HUES48 (cell line): ENCODE measurements around the gene RMDN2.

Experiments
- H3K27ac ChIP-seq: one replicate; pipeline ENCODE4 v1.7.0; 2013; ENCODE audit warnings: low read depth, low read length, inconsistent platforms
- H3K27me3 ChIP-seq: 2 replicates; pipeline ENCODE4 v1.6.1; 2013; ENCODE audit warnings: mild to moderate bottlenecking, low read length; ENCODE audit not compliant: control insufficient read depth, insufficient read depth
- H3K36me3 ChIP-seq: 2 replicates; pipeline ENCODE4 v1.6.1; 2013; ENCODE audit warnings: low read length; ENCODE audit not compliant: control insufficient read depth, insufficient read depth
- H3K4me1 ChIP-seq: 2 replicates; pipeline ENCODE4 v1.6.1; 2013; ENCODE audit warnings: mild to moderate bottlenecking, low read length; ENCODE audit not compliant: control insufficient read depth, insufficient read depth
- H3K4me3 ChIP-seq: 2 replicates; pipeline ENCODE4 v1.5.1; 2013; ENCODE audit warnings: mild to moderate bottlenecking, low read depth, low read length
- H3K9ac ChIP-seq: 2 replicates; pipeline ENCODE4 v1.6.1; 2013; ENCODE audit warnings: mild to moderate bottlenecking, low read depth, low read length, moderate library complexity
- H3K9me3 ChIP-seq: 2 replicates; pipeline ENCODE4 v1.6.1; 2013; ENCODE audit warnings: low read length; ENCODE audit not compliant: control insufficient read depth, insufficient read depth

Gene RMDN2

GRCh38 chr2:38026846-38027245 lies 101.8 kb downstream of the RMDN2 start:
- Histone ChIP-seq H3K27ac (no peak overlapping the region), H3K9me3 (no peaks in the 10 kb centered on the region), H3K4me3 (no peak overlapping the region)

GRCh38 chr2:38028829-38029228 lies 103.7 kb downstream of the RMDN2 start:
- Histone ChIP-seq H3K27me3 (no peaks in the 10 kb centered on the region), H3K36me3 (no peaks in the 10 kb centered on the region), H3K4me1 (no peaks in the 10 kb centered on the region), H3K27ac (no peak overlapping the region), H3K9ac (no peak overlapping the region), H3K4me3 (no peak overlapping the region), H3K9me3 (no peaks in the 10 kb centered on the region)

More at GRCh38 chr2:38026846-38027245, 101.8 kb downstream of the RMDN2 start:
- no peaks in the 10 kb centered on the region for H3K4me1 ChIP-seq
- H3K9ac ChIP-seq = no peak overlapping the region
- H3K36me3 ChIP-seq = no peaks in the 10 kb centered on the region
- H3K27me3 ChIP-seq = no peaks in the 10 kb centered on the region

- H3K9ac ChIP-seq = no peak overlapping the region
- H3K9me3 ChIP-seq = no peaks in the 10 kb centered on the region
- no peak overlapping the region for H3K4me3 ChIP-seq
- no peak overlapping the region for H3K27ac ChIP-seq
- no peaks in the 10 kb centered on the region for H3K36me3 ChIP-seq
- H3K4me1 ChIP-seq = no peaks in the 10 kb centered on the region
- no peaks in the 10 kb centered on the region for H3K27me3 ChIP-seq
Observed at GRCh38 chr2:38029512-38029911, 104.4 kb downstream of the RMDN2 start.

- H3K9ac ChIP-seq = no peak overlapping the region
Observed at GRCh38 chr2:38030635-38031355, 105.7 kb downstream of the RMDN2 start.

GRCh38 chr2:38032946-38033345 lies 107.9 kb downstream of the RMDN2 start:
- Histone ChIP-seq H3K27me3 (peaks cover 17% of the 10 kb centered on the region; the same call in 1 of the 2 replicates), H3K9ac (no peak overlapping the region), H3K9me3 (no peaks in the 10 kb centered on the region)

More at GRCh38 chr2:38030635-38031355, 105.7 kb downstream of the RMDN2 start:
- Histone ChIP-seq H3K4me1 (no peaks in the 10 kb centered on the region), H3K9me3 (no peaks in the 10 kb centered on the region), H3K27ac (no peak overlapping the region), H3K36me3 (no peaks in the 10 kb centered on the region), H3K27me3 (no peaks in the 10 kb centered on the region), H3K4me3 (no peak overlapping the region)

GRCh38 chr2:38033646-38034045 lies 108.6 kb downstream of the RMDN2 start:
- Histone ChIP-seq H3K36me3 (no peaks in the 10 kb centered on the region), H3K4me1 (peaks cover 13% of the 10 kb centered on the region), H3K9me3 (no peaks in the 10 kb centered on the region), H3K9ac (no peak overlapping the region), H3K27me3 (peaks cover 19% of the 10 kb centered on the region; the same call in 1 of the 2 replicates), H3K27ac (no peak overlapping the region), H3K4me3 (no peak overlapping the region)

More at GRCh38 chr2:38032946-38033345, 107.9 kb downstream of the RMDN2 start:
- Histone ChIP-seq H3K27ac (no peak overlapping the region), H3K4me3 (no peak overlapping the region), H3K36me3 (no peaks in the 10 kb centered on the region), H3K4me1 (peaks cover 6% of the 10 kb centered on the region; the same call in 1 of the 2 replicates)

GRCh38 chr2:38035968-38036367 lies 110.9 kb downstream of the RMDN2 start:
- Histone ChIP-seq H3K27me3 (peaks cover 25% of the 10 kb centered on the region; the same call in 1 of the 2 replicates), H3K4me3 (no peak overlapping the region), H3K9me3 (no peaks in the 10 kb centered on the region), H3K4me1 (peaks cover 14% of the 10 kb centered on the region), H3K36me3 (no peaks in the 10 kb centered on the region), H3K9ac (no peak overlapping the region), H3K27ac (no peak overlapping the region)

- Histone ChIP-seq H3K4me1 (peaks cover 14% of the 10 kb centered on the region), H3K36me3 (no peaks in the 10 kb centered on the region), H3K27me3 (peaks cover 25% of the 10 kb centered on the region; the same call in 1 of the 2 replicates), H3K27ac (no peak overlapping the region), H3K4me3 (no peak overlapping the region), H3K9ac (no peak overlapping the region), H3K9me3 (no peaks in the 10 kb centered on the region)
Observed at GRCh38 chr2:38037325-38037724, 112.2 kb downstream of the RMDN2 start.

GRCh38 chr2:38037757-38038621 lies 112.9 kb downstream of the RMDN2 start:
- Histone ChIP-seq H3K36me3 (no peaks in the 10 kb centered on the region), H3K27me3 (peaks cover 25% of the 10 kb centered on the region; the same call in 1 of the 2 replicates), H3K9ac (0 out of 2 replicates have a peak overlapping the region, but pooled peaks have one; percentile 28), H3K9me3 (no peaks in the 10 kb centered on the region), H3K27ac (no peak overlapping the region), H3K4me3 (peak overlapping the region; percentile 52), H3K4me1 (peaks cover 14% of the 10 kb centered on the region)

GRCh38 chr2:38038682-38039081 lies 113.6 kb downstream of the RMDN2 start:
- no peak overlapping the region for H3K9ac ChIP-seq
- peak overlapping the region; percentile 52 for H3K4me3 ChIP-seq
- H3K36me3 ChIP-seq = no peaks in the 10 kb centered on the region
- H3K4me1 ChIP-seq = peaks cover 15% of the 10 kb centered on the region
- H3K27ac ChIP-seq = no peak overlapping the region
- peaks cover 25% of the 10 kb centered on the region; the same call in 1 of the 2 replicates for H3K27me3 ChIP-seq
- H3K9me3 ChIP-seq = no peaks in the 10 kb centered on the region
